Embryonic facial prominence (tissue), 1 donor: ENCODE data around the gene LRRC63.
"Not testable (repeated sequence)": the region's sequence is repeated elsewhere in the genome, so short reads cannot be mapped to it uniquely, and the experiment has no call there.

Source experiments
- DNase-seq: peaks from one replicate; pipeline ENCODE4 v3.0.0-alpha.2; 2016; ENCODE audit errors: extremely low spot score

Gene LRRC63

GRCh38 chr13:46265292-46265691 is 53.6 kb downstream of the LRRC63 start:
- DNase-seq: no peak

- DNase-seq: no peak
These were observed 55.4 kb downstream of the LRRC63 start for GRCh38 chr13:46267166-46267565.

- no peak for DNase-seq
These were observed 58.7 kb downstream of the LRRC63 start for GRCh38 chr13:46270416-46270815.

- DNase-seq: no peak
These were observed 62.5 kb downstream of the LRRC63 start for GRCh38 chr13:46274094-46274698.

- DNase-seq: no peak
These were observed 66.7 kb downstream of the LRRC63 start for GRCh38 chr13:46278474-46278873.

GRCh38 chr13:46281779-46282178 is 70.1 kb downstream of the LRRC63 start:
- DNase-seq: no peak

- DNase-seq: not testable (repeated sequence)
These were observed 72.4 kb downstream of the LRRC63 start for GRCh38 chr13:46283912-46284824.

GRCh38 chr13:46286972-46287371 is 75.2 kb downstream of the LRRC63 start:
- no peak for DNase-seq

- DNase-seq: no peak
These were observed 77.0 kb downstream of the LRRC63 start for GRCh38 chr13:46288570-46289259.

GRCh38 chr13:46289260-46289955 is 77.7 kb downstream of the LRRC63 start:
- DNase-seq: no peak

- DNase-seq: no peak
These were observed 78.7 kb downstream of the LRRC63 start for GRCh38 chr13:46290434-46290833.

GRCh38 chr13:46293436-46293835 is 81.7 kb downstream of the LRRC63 start:
- DNase-seq: no peak

- DNase-seq: no peak
These were observed 83.9 kb downstream of the LRRC63 start for GRCh38 chr13:46295491-46296114.

GRCh38 chr13:46296115-46296822 is 84.5 kb downstream of the LRRC63 start:
- DNase-seq: no peak

GRCh38 chr13:46296921-46297320 is 85.2 kb downstream of the LRRC63 start:
- DNase-seq: no peak

GRCh38 chr13:46297361-46297811 is 85.7 kb downstream of the LRRC63 start:
- no peak for DNase-seq

- no peak for DNase-seq
These were observed 92.1 kb downstream of the LRRC63 start for GRCh38 chr13:46303742-46304385.

- no peak for DNase-seq
These were observed 92.8 kb downstream of the LRRC63 start for GRCh38 chr13:46304546-46304945.

GRCh38 chr13:46307554-46307953 is 95.8 kb downstream of the LRRC63 start:
- no peak for DNase-seq

- no peak for DNase-seq
These were observed 98.3 kb downstream of the LRRC63 start for GRCh38 chr13:46310066-46310465.
